ENCODE measurements around the gene USF3.
A peak's percentile ranks its signal among the peaks of the same experiment; 100 is the strongest.

USF3 gene

DNA sequence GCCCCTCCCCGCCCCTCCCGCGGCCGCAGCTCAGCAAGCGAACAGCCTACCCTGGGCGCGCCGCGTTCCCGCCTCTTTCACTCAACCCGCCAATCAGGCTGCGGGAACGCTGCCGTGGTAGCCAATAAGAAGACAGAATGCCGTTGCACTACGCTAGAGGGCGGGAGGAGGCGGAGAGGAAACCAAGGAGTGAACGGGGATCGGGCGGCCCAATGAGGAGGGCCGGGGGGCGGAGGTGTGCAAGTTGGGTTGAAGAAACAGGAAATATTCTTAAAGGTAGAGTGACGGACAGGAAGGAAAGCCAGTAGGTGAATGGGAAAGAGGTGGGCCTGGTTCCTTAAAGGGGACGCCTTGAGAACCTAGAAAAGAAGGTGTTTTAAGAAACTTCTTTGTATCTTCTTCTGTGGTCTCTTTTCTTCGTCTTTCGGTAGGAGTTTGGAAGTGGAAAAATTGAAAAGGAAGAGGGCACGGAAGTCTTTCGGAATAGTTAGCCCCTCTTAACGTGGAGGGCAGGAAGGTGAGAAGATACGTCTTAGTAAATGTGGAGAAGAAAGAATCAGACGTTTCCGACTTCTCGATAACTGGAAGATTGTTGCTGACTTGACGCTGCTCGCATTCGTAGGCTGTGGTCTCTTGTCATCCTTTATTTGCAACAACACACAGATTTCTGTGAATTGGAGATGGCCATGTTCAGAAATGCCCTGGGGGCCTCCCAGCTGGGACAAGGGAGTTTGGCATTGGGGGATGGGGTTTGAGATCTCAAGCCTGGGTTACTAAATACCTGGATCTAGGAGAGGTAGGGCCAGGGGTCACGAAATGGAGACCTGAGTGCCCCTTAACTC is 437 bp upstream of the USF3 start:
- DNase-seq = peak; percentile 100

DNA sequence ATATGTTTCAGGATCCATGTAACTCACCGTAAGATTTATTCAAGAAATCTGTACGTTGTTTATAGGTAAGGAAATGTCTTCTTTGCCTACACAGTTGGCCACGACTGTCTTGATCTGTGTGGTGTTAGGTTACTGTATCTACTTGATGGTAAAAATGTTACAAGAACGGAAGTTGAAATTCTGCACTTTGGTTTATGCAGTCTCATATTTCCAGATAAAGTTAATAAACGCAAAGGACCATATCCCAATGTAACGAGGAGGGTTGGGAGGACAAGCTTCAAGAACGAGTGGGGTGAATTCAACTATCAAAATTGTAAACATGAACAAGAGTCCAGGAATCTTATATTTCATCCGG is 1.0 kb downstream of the USF3 start:
- no peak for DNase-seq

DNA sequence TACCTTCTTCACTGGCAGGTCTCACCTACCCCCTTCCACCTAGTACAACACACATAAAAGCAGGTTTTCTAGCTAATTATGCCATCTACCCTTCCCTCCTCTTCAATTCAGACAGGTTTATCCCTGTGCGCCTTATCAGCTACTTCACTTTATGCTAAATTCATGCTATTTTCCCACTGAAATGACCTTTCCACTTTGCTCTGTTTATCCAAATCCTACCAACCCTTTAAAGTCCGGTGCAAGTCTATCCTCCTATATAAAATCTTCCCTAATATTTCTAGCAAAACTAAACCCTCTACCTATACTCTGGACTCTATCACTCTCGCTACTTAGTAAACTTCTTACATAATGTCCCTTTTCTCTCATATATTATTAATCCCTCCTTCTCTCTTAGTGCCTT is 6.0 kb downstream of the USF3 start:
- DNase-seq = no peak

DNA sequence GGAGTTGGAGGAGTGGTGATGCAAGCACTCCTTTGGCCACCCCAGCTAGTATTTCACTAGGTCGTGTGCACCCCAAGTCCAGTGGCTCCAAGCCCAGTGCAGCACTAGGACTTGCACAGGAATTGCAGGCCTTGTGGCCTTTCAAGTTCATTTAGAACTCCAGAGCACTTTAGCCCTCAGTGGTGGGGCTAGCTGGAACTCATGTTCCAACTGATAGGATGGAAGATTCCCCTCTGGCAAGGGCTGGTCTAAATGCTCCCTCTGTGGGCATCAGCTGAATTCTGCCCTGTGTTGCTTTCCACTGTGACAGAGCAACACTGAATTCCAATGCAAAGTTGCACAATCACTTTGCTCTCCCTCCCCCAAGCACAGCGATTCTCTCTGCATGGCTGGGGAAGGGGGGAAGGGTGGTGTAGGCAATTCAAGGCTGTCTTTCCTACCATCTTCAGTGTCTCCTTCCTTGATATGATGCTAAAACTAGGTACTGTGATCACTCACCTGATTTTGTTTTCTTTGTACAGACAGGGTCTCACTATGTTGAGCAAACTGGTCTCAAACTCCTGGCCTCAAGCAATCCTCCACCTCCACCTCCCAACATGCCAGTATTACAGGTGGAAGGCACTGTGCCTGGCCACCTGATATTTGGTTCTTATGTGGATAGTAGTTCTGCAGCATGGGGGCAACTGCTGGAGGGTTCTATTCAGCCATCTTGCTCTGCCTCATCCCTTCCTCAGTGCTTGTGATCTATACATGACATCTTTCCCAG is 10.3 kb downstream of the USF3 start:
- no peak for DNase-seq

DNA sequence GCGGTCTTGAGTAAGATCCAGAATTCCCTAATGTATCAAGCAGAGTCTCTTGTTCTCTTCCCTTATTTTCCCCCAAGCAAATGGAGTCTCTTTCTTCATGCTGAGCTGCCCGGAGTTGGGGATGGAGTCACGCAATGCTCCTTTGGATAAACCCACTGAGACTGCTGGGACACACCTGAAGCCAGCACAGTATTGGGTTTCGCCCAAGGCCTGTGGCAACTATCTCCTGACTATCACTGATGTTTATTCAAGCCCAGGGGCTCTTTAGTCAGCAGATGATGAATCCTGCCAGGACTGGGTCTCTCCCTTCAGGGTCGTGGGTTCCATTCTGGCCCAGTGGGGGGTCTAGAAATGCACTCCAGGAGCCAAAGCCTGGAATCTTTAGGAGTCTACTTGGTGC is 11.3 kb downstream of the USF3 start:
- DNase-seq = no peak

DNA sequence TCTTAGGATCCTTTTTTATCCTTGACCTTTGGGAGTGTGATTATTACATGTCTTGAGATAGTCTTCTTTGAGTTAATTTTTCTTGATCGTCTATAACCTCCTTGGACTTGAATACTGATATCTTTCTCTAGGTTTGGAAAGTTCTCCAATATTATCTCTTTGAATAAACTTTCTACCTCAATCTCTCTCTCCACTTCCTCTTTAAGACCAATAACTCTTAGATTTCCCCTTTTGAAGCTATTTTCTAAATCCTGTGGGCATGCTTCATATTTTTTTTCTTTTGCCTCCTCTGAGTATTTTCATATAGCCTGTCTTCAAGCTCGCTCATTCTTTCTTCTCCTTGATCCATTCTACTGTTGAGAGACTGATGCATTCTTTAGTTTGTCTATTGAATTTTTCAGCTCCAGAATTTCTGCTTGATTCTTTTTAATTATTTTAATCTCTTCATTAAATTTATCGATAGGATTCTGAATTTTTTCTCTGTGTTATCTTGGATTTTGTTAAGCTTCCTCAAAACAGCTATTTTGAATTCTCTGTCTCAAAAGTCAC is 12.1 kb downstream of the USF3 start:
- DNase-seq = no peak

DNA sequence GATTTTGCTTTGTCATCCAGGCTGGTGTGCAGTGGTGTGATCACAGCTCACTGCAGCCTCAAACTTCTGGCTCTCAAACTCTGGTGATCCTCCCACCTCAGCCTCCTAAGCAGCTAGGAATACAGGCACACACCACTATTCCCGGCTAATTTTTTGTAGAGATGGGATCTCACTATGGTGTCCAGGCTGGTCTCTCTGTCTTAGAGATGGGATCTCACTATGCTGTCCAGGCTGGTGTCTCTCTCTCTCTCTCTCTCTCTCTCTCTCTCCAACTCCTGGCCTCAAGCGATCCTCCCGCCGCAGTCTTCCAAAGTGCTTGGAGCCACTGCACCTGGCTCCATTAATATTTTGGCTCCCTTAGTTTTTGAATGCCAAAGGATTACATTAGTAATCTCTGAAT is 17.7 kb downstream of the USF3 start:
- no peak for DNase-seq

DNA sequence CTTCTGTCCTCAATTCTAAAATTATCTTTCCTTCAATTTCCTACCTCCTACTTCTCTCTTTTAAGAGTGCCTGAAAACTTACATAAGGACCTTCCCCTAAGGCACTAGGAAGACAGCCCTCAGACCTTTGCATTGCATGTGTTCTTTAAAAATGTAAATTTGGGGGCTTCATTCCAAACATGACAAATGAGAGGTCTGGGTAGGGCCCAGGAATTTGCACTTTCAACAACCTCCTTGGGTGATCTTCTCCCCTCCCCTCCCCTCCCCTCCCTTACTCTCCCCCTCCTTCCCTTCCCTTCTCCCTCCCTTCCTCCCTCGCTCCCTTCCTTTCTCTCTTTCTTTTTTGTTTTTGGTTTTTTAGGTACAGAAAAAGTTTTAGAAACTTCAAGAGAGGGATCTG is 18.7 kb downstream of the USF3 start:
- no peak for DNase-seq

DNA sequence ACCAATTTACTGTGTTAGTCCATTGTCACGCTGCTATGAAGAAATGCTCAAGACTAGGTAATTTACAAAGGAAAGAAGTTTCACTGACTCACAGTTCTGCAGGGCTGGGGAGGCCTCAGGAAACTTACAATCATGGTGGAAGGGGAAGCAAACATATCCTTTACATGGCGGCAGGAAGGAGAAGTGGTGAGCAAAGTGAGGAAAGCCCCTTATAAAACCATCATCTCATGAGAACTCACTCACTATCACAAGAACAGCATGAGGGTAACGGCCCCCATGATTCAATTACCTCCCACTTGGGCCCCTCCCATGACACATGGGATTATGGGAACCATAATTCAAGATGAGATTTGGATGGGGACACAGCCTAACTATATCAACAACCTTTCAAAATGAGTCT is 20.2 kb downstream of the USF3 start:
- DNase-seq = no peak

DNA sequence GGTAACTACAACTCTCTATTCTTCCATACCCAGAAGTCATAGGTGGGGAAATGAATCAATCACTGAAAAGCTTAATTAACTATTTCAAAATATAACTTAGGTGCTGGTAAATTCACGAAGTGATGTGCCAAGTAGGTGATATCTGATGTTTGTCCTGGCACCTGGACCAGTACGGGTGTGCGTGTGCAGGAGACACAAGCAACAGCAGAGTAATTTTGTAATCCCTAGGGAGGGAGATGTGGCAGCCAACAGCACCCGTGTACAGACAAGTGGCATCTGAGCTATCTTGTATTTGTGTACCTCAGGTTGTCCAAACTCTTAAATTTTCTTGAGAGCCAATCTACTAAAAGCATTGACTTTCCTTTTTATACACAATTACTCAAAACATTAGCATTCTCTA is 22.8 kb downstream of the USF3 start:
- DNase-seq = no peak

DNA sequence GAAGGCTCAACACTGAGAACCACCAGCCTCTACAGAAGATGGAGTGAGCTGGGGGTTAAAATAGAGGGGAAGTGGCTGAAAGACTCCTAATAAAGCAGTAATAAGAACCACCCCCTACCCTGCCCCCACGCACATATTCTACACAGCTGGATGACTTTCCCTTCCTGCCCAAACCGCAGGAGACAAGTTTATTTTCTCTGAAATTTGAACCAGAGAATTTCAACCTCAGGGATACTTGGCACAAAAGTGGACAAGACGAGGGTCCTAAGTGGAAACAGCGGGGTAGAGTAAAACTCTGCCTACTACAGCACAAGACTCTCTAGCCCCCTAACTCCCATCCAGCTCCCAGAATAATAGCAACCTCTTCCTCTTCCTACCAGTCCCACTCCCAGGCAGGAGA is 28.4 kb downstream of the USF3 start:
- peak; percentile 55 for DNase-seq

DNA sequence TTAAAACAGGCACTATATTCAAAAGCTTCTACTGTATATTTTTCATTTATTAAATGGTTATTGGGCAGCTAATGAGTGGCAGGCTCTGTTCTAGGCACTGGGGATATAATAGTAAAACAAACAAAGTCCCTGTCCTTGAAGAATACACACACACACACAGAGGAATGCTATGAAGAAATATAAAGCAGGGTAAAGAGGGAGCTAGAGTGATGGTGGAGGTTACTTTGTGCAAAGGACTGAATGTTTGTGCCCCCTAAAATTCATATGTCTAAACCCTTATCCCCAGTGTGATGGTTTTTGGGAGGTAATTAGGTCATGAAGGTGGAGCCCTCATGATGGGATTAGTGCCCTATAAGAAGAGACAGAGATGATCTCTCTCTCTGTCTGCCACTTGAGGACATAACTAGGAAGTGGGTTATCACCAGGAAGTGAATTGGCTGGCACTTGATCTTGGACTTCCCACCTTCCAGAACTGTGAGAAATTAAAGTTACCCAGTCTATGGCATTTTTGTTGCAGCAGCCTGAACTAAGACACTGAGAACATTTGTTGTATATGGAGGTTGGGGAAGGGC is 31.8 kb downstream of the USF3 start:
- DNase-seq = no peak

DNA sequence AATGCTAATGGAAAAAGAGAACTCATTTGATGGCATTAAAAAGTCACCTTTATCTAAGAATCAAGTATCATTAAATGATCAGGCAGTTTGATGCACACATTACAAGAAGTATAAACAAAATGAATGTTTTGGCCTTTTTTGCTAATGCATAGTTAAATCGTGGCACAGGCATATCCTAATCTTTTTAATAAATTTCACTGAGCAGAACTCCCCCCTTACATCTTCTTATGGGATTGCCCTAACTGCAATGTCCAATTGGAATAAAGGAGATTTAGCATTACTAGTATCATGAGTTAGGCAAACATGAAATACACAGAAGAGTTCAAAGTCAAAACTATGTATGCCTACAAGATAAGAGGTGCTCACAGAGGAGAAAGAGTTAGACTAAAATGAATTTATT is 32.7 kb downstream of the USF3 start:
- no peak for DNase-seq

DNA sequence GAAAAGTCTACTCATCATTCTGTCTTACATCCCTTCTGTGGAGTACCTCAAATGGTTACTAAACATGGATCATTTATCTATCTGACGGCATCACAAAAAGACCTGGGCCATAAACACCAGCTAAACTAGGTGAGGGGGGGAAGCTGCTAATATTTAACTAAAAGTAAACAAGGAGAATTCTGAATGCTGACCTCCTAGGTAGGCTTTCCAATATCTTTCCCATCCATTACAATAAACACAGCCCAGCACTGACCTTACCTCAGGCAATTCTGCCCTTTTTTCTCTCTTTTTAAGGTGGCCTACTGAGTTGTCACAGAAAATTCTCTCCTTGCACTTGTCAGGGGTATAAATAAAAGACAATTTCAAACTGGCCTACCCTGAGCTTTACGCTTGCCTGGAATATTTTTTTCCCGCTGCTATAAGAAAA is 33.1 kb downstream of the USF3 start:
- DNase-seq = no peak

DNA sequence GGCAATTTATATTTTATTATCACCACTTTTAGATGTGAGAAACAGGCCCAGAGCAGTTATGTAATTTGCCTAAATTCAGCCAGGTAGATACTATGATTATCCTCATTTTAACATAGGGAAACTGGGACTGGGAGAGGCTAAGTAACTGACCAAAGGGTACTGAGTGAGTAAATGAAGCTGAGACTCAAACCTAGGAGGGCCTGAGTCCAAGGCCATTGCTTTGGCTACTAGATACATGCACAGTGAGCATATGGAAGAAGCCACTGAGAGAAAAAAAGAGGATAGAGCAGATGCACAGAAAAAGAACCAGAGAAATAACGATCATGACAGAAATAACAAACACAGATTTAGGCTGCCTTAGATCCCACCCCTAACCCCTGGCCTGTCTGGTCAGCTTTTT is 33.6 kb downstream of the USF3 start:
- DNase-seq = no peak

DNA sequence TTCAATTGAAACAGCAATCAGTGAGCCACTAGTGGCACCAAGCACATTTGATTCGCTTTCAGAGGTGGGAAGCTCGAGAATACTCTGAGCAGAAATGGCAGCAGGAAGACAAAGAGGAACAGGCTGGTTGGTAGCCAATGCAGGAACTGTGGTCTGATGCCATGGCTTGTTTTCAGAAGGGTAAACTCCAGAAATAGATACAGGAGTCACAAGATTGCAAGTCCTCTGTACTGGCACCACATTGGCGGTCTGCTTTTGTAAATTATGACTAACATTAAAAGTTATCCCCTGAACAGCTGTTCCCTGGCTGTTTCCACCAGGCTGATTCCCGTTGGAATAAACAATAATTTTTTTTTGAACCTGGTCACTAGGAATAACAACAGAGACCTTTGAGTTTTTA is 35.5 kb downstream of the USF3 start:
- no peak for DNase-seq

DNA sequence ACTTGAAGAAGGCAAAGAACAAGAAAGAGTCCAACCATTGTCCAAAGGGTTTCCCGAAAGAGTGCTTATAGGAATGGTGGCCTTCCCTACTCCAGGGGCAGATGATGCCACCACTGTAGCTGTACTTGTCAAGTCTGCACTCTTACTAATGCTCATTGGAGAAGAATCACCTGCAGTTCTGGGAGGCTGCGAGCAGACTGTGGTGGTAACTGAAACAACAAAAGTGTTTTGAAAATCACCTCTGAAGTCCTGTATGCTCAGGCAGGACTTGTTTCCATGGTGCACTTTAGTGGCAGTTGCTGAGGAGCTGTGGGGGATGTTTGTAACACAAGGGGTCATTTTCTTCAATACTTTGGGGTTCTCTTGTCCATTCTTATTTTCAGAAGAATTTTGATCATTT is 36.0 kb downstream of the USF3 start:
- no peak for DNase-seq

DNA sequence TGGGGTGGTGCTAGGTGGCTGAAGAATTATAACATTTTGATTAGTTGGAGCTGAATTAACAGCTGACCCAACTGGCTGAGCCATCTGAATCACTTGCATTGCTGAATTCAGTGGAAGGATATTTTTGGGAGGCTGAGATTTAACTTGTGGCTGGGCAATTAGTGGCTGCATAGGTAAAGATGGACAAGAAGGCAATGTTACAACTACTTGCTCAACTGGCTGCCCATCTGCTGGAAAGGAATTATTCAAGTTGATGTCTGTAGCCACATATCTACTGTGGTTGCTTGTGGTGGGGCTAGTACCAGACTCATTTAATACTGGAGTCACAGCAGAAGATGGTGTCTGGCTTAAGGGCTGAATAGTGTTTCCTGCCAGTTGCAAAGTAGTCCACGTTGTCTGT is 36.4 kb downstream of the USF3 start:
- DNase-seq = no peak

DNA sequence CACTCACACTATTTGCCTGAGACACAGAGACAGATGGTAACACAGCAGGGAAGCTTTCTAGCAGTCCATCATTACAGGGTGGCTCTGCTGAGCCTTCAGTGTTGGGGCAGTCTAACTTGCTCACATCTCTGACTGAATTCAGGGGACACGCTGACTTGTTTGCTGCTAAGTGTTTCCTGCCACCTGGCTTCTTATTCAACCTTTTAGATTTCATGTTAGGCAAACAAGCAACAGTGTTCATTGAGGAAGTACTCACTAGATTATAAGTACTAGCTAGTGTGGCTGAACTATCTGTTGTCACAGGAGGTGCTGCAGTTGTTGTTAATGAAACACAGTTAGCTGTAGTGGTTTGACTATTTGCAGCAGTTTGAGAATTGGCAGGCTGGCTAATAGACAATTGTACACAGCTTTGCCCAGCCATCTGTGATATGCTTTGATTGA is 37.3 kb downstream of the USF3 start:
- DNase-seq = no peak

DNA sequence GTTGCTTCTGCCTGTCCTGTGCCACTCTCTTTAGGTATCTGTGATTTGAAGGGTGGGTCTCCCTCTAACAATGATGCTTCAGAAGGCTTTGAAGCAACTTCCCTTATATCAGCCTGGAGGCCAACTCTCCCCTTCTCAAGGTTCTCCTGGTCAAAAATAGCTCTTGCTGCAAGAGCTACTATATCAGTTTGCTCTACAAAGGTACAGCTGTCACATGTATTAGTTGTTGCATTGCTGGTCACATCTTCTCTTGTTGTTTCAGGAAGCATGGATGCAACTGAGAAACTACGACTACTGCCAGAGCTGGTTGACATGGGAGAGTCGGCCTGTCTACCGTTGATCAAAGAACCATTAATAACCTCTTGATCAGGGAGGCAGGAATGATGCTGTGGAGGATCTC is 38.3 kb downstream of the USF3 start:
- no peak for DNase-seq

DNA sequence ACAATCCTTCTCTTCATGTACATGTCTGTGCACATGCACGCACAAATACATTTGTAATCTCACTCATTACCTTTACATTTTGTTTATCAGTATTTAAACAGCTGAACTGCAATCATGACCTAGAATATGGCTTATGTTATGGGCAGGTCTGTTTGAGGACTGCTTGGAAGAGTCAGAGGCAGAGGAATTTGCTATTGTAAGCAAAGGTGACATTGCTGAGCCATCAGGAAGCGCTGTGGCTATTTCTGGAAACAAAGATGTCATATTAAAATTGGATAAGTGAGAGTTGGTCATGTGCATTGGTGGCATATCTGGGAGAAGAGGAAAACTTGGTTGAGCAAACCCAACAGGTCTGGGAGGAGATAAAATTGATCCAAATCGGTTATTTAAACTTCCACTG is 41.6 kb downstream of the USF3 start:
- no peak for DNase-seq

DNA sequence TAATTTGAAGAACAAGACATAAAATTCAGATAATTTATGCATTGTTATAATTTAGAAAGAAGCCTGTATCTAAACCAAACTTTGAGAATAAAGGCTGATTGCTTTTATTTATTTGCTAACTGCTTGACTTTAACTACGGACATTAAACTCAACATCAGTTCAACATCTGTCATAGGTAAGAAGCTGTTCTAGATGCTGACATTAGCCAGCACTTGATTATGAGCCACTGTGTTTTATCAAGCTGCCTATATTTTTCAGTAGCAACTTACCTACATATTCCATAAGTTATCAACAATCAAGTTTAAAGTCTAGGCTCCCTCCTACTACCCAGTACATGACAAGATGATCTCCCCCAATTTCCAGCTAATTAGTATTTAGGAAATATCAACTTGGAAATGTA is 42.1 kb downstream of the USF3 start:
- DNase-seq = no peak

DNA sequence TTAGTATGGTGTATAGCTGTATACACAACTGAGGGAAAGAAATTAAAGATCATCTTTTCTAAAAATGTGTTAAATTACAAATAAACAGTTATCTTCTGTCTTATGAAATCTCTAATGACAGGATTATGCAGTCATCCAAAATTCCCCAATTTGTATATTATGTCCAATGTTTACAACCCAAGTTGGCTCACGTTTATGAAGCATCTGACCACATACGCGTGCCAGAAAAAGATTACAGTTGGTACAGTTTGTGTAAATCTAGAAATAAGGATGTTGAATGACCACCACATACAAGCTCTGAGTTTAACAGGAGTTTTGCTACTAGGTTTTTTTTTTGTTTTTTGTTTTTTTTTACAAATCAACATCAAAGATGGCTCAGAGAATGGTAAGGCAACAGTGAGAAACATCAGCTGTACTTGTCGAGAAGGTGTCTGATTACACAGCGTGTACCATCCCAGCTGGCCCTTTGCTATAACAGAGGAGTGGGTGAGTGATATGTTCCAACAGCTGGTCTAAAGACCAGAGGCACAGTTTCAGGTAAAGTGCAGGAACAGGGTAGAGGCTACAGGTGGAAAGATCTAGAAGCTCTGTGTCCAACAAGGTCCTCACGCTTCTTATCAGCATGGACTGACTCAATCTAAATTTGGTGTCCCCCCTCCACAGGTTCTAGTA is 47.1 kb downstream of the USF3 start:
- DNase-seq = no peak
